ENCODE results near the gene FHAD1.

Gene FHAD1

GRCh38 chr1:15405106-15405850 lies 158.3 kb downstream of the FHAD1 start:
- ATAC-seq = no peak

GRCh38 chr1:15406614-15407559 lies 159.9 kb downstream of the FHAD1 start:
- ATAC-seq = no peak

GRCh38 chr1:15407580-15407979 lies 160.6 kb downstream of the FHAD1 start:
- no peak for ATAC-seq

- no peak for ATAC-seq
These were observed 161.9 kb downstream of the FHAD1 start for GRCh38 chr1:15408890-15409387.

DNA sequence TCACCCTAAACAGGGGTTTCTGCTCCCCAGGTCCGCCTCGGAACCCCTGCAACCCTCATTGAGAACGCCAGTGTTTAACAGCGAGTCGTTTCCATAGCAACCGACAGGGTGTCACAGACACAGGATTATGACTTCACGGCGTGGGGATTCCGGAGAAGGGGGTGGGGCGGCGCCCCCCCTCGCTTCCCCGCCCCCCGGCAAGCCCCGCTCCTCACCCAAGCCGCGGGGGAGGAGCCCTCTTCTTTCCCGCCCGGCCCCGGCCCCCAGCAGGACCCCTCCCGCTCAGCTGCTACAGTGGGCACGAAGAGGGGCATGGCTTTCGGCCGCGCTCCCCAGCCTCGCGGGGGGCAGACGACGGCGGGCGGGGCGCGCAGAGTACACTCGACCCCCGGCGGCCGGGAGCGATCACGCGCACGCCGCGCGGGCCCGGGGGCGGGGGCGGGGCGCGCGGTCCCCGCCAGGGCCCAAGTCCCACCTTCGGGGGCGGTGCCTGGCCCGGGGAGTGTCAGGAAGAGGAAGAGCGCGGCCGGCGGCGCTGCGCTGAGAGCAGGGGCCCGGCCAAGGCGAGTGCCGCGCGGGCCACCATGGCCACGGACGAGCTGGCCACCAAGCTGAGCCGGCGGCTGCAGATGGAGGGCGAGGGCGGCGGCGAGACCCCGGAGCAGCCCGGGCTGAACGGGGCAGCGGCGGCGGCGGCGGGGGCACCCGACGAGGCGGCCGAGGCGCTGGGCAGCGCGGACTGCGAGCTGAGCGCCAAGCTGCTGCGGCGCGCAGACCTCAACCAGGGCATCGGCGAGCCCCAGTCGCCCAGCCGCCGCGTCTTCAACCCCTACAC lies 162.6 kb downstream of the FHAD1 start, which contains the start of gene EFHD2:
TSS of gene EFHD2 (plus strand) at position 501 of the 835 bp plus-strand sequence. CDS start at position 585, 84 bp downstream.
- peak; percentile 81 to 86 for ATAC-seq

GRCh38 chr1:15410223-15410883 lies 163.3 kb downstream of the FHAD1 start:
- no peak for ATAC-seq

DNA sequence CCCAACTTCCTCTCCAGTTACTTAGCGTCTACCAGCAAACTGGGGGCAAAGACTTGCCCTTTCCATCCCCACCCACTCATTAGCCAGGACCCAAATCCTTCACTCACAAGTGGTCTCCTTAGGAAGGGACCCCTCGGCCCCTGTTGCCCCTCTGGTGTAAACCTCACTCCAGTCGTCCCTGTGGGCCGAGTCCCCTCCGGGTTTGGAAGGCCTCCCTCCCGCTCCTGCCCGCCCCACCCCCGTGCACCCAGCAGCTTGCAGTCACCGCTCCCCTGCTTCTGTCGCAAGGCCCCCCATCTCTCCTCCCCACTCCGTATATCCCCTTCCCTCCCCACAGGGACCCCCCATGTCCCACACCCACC lies 163.8 kb downstream of the FHAD1 start:
- no peak for ATAC-seq

DNA sequence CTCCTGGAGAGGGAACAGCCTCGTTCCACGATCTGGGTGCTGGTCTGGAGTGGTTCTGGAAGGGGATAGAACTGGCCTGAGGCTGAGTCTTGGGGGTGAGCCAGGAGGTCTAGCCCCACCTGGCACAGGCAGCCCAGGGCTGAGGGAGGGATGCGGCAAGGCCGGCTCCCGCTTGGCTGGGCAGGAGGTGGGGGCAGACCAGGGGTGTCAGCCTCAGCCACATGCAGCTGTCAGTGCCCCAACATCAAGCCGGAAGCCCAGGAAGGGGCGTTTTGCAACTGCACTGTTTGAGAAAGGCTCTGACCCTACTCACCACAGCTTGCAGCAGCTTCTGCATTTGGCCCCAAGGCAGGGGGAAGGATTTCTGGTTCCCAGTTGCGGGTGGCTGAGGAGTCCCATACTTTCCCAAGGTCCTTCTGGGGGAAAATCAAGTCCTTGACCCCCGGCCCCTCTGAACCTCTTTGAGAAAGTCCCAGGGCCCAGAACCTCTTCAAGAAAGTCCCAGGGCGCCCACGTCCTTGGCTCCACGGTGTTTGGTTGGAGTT lies 164.6 kb downstream of the FHAD1 start:
- peak in 1 of 2 donors; percentile 4 for ATAC-seq

- ATAC-seq = peak; percentile 74 to 80
These were observed 165.3 kb downstream of the FHAD1 start for GRCh38 chr1:15412175-15412800.

DNA sequence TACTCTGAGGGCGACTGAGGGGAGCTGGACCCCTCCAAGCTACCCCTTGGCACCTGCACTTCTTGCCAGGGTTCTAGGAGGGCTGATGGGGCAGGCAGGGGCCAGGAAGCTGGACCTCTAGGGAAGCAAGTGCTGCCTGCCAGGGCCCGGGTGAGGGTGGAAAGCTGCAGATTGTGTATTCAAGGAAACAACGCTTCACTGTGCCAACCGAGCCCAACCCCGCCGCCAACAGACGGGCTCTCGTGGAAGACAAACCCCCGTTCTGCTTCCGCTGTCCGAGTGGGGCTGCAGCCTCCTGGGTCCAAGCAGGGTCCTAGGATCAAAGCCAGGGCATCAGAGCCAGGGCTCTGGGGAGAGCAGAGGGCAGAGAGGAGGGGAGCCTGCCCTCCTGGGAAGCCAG lies 165.8 kb downstream of the FHAD1 start:
- ATAC-seq = no peak

- ATAC-seq = no peak
These were observed 166.8 kb downstream of the FHAD1 start for GRCh38 chr1:15413563-15414444.

DNA sequence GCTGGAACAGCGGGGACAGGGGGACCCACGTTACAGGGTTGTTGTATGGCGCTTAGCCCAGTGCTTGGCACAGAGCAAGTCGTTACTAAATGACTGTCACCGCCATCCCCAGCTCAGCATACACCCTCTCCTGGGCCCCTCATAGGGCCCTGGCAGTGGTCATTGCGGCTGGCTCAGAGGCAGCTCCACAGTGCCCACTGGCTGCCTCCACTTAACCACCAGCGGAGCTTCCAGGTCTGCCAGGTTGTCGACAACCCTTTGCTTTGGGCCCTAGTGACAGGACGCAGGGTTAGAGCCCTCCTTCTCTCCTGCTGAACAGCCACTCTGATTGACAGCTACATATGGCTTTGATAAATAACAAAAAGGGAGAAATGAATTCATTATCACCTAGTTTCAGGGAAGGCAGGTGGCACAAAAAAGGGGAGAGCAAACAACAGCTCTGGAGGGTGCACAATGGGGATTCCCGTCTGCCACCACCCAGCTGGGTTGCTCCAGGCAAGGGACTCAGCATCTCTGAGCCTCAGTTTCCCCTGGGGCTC lies 167.5 kb downstream of the FHAD1 start:
- no peak for ATAC-seq

DNA sequence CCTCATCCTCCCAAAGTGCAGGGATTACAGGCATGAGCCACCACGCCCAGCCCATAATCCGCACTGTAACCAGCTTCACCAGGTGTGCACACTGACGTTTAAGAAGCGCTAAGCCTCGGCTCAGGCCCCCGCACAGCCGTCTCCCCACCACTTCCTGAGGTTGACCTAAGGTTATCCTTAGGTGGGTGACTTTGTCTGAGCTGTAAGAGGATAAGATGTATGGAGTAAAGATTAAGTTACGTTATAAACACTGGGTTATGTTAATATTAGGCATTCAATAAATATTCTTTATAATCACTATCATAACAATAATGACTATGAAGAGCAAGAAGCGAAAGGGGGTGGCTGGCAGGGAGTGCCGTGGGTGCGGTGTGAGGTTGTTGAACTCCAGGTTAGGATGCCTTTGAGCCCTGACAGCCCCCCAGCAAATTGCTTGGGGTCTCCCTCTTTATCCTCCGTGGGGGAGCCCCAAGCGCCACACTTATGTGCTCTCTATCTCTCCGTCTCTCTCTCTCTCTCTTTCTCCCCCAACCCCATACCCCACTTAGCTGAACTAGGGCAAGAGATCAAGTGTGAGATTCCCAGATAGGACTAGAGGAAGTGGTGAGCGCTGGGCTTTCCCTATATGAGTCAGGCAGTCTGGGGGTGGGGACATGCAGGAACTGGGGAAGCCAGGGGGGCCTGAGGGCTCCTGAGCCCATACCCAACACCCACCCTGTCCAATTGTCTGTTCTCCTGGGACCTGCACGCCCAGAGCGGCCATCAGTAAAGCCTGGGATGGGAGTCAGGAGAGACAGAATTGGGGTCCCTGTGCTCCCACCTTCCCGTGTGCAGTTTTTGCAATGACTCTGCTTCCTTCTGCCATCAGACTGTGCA lies 170.3 kb downstream of the FHAD1 start:
- ATAC-seq = peak; percentile 59 to 61

DNA sequence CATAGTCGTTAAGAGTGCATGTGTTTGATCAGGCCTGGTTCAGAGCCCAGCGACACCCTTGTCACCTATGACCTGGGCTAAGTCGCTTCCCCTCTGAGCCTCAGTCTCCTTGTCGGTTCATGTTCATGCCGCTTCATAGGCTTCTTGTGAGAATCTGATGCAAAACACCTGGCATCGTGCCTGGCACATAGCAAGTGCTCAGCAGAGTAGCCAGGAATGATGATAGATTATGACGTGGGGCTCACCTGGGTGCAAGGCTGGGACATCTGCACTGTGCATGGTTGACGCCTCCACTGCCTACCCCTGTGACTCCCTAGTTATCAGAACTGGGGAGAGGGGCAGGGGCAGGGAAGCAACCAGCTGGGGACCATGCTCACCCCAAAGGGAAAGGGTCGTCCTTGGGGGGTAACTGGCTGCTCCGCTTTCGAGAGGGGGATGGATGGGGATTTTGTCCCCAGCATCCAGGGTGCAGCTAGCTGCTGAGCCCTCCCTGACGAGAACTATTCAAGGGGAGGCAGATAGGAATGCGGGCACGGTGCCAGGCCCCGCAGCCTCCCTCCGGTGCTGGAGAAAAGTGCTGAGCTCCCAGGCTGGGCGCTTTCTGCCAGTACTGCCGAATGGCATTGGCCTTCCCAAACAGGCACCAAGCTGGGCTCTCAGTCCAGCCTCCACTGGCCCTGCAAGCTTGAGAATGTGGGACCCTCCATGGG lies 171.9 kb downstream of the FHAD1 start:
- no peak for ATAC-seq

GRCh38 chr1:15420853-15421465 lies 173.9 kb downstream of the FHAD1 start:
- ATAC-seq = no peak

GRCh38 chr1:15422871-15423270 lies 175.8 kb downstream of the FHAD1 start:
- ATAC-seq = no peak

- ATAC-seq = no peak
These were observed 176.5 kb downstream of the FHAD1 start for GRCh38 chr1:15423355-15424077.

Data from activated CD4-positive, CD25-positive, alpha-beta regulatory T cell treated with anti-CD3 and anti-CD28 coated beads, Interleukin-2, amount 50 U/mL, for 24 hours (primary cell).